Sigmoid colon (tissue), 4 donors: ENCODE measurements around the gene CAGE1.

Experiments
- EP300 ChIP-seq, 4 donors: sonication (generic); formaldehyde crosslinking; IDR thresholded peaks; one replicate each; pipeline ENCODE4 v1.6.1; 2017; ENCODE audit warnings: antibody characterized with exemption in 4 of 4
- POLR2A ChIP-seq, 2 donors: fragments of 450-650 bp; IDR thresholded peaks; one replicate each; pipeline ENCODE4 v1.6.1; 2016; ENCODE audit warnings: antibody characterized with exemption in 2 of 2, mild to moderate bottlenecking in 2 of 2, moderate library complexity in 2 of 2
- POLR2AphosphoS5 ChIP-seq, 4 donors: sonication (generic); formaldehyde crosslinking; IDR thresholded peaks; one replicate each; pipeline ENCODE4 v1.6.1; 2017; ENCODE audit warnings: antibody characterized with exemption in 4 of 4
- TF ChIP-seq, protein P1 (sequence below), 4 experiments: fragments of 450-650 bp in 3 of 4; fragments of 200-600 bp in 1 of 4; IDR thresholded peaks; one replicate each; pipeline ENCODE4 v1.5.1; 2016 to 2019; ENCODE audit warnings: antibody characterized with exemption in 4 of 4, mild to moderate bottlenecking in 3 of 4, moderate library complexity in 2 of 4

DNA sequence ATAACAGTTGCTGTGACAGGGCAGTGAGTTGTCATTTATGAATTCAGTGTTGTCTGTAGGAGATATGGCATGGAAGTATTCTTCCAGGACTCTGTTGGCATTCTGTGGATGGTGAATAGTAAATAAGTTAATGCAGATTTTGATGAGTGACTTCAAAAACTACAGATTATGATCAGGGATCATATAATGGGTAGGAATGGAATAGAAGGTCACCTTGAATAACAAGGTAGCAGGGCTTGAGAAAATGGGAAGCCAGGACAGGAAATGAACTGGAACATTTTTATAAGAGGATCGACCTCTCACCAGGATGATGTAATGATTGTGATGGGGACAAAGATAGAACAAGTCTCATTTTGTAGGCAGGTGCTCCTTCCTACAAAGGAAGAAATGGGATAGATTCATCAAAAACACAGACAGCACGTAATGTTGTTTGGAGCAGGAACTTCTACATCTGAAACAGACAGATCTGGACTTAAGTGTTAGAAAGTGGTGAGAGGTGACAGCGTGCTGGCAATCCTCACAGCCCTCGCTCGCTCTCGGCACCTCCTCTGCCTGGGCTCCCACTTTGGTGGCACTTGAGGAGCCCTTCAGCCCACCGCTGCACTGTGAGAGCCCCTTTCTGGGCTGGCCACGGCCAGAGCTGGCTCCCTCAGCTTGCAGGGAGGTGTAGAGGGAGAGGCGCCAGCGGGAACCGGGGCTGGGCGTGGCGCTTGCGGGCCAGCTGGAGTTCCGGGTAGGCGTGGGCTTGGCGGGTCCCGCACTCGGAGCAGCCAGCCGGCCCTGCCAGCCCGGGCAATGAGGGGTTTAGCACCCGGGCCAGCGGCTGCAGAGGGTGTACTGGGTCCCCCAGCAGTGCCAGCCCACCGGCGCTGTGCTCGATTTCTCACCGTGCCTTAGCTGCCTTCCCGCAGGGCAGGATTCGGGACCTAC lies 45.7 kb downstream of the CAGE1 start:
- TF ChIP-seq, protein P1, sequence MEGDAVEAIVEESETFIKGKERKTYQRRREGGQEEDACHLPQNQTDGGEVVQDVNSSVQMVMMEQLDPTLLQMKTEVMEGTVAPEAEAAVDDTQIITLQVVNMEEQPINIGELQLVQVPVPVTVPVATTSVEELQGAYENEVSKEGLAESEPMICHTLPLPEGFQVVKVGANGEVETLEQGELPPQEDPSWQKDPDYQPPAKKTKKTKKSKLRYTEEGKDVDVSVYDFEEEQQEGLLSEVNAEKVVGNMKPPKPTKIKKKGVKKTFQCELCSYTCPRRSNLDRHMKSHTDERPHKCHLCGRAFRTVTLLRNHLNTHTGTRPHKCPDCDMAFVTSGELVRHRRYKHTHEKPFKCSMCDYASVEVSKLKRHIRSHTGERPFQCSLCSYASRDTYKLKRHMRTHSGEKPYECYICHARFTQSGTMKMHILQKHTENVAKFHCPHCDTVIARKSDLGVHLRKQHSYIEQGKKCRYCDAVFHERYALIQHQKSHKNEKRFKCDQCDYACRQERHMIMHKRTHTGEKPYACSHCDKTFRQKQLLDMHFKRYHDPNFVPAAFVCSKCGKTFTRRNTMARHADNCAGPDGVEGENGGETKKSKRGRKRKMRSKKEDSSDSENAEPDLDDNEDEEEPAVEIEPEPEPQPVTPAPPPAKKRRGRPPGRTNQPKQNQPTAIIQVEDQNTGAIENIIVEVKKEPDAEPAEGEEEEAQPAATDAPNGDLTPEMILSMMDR (IDR thresholded peaks at IDR 0.05) = no peak
- TF ChIP-seq POLR2A (IDR thresholded peaks at IDR 0.05) = no peak
- TF ChIP-seq EP300 (IDR thresholded peaks at IDR 0.05) = no peak
- no peak for TF ChIP-seq POLR2AphosphoS5 (IDR thresholded peaks at IDR 0.05)
